SH-SY5Y (cell line): ENCODE results near the gene TRPC4AP.

Experiments used
- GATA2 ChIP-seq: IDR thresholded peaks from 2 replicates; pipeline ENCODE4 v1.6.1; 2011; ENCODE audit warnings: mild to moderate bottlenecking, low read depth, low read length
- GATA3 ChIP-seq: IDR thresholded peaks from 2 replicates; pipeline ENCODE4 v1.6.1; 2011; ENCODE audit warnings: low read depth, mild to moderate bottlenecking, low read length, moderate library complexity

DNA sequence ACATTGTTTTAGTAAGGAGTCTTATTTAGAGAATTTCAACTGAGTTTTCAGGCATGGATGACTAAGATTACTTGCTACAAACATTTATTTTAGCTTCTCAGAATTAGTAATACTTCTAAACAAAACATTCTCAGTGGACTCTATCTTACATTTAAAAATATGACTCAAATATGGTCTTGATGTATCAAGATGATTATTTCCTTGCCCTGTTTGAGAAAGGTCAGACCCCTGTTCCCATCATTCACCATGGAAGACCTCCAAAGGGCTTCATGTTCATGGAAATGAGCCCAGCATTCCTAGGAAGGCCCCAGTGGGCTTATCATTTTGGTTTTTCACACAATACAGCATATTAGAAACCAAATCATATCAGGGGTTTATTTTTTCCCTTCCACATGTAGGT lies 24.6 kb upstream of the TRPC4AP start:
- no peak for TF ChIP-seq GATA2
- TF ChIP-seq GATA3 = no peak
